Measurements from ENCODE around the gene MANBA.

MANBA gene

DNA sequence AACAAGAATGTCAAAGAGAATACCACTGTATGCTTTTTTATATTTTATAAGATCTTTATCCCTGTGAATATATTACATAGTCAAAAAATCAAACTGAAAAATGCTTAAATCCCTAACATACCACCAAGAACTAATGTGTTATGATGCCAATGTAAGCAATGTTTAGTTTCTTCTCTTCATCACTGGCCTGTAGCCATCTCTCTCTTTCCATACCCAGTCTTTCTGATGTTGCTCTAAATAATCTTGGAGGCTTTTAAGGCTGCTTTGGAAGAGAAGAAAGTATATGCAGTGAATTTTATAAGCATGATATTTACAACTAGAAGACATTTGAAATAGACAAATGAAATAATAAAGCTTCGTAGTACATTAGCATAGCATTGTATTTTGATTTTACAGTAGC lies 176.7 kb downstream of the MANBA start:
- no peak for DNase-seq
- in situ Hi-C loops (cut with HindIII; ENCODE audit: low pct_ligation_motif_present, low pct_unique_long_range_greater_than_20kb, low sequenced_read_pairs): no loop called here

Measured in ACHN (cell line).